ENCODE data around the gene IZUMO1.
"Not testable (repeated sequence)": the region's sequence is repeated elsewhere in the genome, so short reads cannot be mapped to it uniquely, and the experiment has no call there.

The IZUMO1 gene

DNA sequence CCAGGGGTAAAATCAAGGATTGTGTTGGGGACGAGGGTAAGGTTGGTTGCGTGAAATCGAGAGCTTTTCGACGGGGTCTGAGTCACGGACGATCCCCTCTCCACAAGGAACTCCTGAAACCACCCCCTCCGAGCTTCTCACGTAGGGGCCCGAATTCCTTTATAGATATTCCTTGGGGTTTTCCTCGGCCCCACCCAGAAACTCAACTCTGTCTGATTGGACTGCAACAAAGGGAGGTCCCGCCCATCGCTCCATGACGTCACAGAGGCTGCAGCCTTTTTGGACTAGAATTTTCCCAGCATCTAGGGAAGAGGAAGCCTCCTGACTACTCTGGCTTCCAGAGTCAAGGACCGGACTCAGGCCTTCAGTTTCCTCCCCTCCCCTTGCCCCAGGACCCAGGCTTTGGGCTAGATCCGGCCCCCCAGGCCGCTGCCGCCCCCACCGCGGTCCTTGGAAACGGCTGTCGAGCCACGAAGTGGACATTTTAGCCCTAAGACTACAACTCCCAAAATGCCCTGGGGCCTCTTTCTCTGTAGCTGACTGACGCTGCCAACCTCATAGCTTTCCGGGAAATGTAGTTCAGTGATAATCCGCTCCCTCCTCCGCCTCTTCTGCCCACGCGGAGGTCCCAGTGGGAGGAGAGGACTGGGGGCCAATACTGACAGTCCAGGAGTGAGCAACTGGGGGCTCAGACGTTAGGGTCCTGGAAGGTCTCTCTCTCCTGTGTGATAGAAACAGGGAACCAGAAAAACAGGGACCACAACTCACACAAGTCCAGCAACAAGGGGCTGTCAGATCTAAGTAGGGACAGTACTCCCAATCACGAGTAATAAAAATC, at the start of gene IZUMO1:
Gene IZUMO1, minus strand, starts transcription at position 172 of the 838 bp plus-strand sequence. CDS start 1,050 bp downstream, outside the sequence.
- DNase-seq = no peak

DNA sequence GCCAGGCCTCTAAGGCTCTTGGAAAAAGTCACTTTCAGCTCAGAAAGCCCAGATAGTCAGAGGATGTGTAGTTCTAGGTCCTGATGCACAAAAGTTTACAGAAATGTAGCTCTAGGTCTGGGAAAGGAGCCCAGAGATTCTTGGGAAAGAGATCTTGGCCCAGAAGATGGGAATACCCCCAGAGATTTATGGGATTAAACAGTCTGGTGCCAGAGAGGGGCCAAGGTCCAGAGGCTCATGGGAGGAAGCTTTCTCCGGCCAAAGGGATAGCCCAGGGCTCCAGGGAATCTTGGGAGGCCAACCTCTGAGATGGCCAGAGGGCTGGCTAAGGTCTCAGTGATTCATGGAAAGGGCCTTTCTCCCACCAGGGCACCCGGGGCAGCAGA, 49.0 kb upstream of the IZUMO1 start:
- DNase-seq = no peak

DNA sequence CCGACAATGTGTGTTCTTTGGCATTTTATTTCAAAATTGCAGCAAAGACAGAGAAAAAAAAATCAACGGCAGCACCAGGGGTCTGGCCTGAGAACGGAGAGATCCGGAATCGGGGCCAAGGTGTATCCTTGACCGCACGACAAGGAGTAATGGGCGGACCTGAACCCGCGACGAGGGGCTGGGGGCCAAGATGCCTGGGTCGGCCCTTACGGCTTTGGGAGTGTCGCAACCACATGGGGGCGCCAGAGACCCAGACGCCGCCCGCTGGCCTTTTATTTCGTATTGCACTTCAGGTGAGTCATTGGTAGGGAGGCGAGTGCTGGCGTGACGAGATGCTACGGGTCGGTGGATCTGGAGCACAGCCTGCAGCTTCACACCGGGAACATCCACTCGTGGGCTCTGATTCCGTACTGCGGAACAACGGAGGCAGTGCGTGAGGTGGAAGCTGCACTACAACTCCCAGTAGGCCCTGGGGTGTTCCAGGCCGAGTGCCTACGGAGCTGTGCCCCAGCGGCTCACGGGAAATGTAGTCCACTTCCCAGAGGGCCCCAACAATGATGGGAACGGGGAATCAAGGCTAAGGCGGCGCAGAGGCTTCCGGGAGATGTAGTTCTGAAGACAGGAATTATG, 48.5 kb upstream of the IZUMO1 start:
- peak; percentile 90 for DNase-seq

DNA sequence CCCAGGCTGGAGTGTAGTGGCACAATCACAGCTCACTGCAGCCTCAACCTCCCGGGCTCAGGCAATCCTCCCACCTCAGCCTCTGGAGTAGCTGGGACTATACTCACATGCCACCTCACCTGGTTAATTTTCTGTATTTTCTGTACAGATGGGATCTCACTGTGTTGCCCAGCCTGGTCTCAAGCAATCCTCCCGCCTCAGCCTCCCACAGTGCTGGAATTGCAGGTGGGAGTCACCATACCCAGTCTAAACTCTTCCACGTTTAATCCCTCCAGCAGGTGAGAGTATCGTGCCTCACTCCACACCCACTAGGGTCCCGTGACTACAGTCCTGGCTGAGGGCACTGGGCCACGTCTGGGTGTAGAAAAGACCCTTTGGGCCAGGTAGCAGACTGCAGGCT, 47.6 kb upstream of the IZUMO1 start:
- DNase-seq = no peak

DNA sequence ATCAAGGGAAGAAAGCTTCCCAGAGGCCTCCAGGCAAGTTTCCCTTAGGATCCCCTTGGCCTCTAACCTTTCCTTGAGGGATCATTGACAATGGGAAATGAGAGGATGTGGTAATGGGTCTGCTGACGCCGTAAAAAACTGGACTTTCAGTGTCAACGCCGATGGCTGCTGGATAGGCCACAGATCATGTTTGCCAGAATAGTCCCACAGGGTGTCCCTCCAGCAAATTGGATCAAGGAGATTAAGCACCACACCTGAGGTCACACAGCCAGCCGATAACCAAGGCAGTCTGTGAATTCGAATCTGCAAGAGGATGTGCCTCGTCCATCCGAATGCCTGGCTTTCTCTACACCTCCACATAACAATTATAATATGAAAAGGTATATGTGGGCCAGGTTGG, 46.6 kb upstream of the IZUMO1 start:
- DNase-seq = no peak

DNA sequence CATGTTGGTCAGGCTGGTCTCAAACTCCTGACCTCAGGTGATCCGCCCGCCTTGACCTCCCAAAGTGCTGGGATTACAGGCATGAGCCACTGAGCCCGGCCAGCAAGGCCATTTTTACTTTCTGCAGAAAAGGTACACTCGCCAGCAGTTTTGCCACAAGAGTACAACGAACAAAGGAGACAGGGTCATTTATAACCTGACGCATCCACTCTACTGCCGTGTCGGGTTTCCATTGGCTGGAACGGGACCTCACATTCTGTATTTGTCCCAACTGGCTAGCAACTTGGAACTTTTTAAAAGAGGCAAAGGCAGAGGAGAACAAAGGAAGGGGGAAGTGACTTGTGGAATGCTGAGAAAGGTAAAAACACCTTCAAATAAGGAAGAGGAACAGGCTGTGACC, 40.6 kb upstream of the IZUMO1 start:
- DNase-seq = not testable (repeated sequence)

DNA sequence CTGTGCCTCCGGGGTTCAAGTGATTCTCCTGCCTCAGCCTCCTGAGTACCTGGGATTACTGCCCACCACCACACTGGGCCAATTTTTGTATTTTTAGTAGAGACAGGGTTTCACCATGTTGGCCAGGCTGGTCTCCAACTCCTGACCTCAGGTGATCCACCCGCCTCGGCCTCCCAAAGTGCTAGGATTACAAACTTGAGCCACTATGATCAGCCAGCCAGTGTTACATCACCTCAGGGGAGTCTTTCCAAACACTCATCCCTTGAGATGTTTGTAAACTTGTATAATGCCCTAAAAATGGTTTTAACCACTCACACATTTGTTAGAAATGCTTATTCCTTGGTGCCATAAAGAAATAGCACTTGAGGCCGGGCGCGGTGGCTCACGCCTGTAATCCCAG, 39.7 kb upstream of the IZUMO1 start:
- DNase-seq = not testable (repeated sequence)

DNA sequence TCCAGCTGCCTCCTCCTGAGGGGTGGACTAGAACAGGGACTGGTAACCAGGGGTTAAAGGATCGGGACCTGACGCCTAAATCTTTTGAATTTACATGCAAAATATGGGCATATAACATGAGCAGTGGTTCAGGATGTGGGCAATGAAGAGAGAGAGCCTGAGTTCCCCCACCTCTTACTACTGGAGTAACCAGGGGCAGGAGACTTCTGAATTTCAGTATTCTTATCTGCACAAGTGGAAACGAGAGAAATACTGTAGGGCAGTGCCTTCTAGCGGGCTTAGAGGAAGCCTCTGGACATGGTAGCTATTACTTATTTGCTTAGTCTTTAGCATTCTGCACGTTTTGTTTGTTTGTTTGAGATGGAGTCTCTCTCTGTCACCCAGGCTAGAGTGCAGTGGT, 37.8 kb upstream of the IZUMO1 start:
- peak; percentile 15 for DNase-seq

DNA sequence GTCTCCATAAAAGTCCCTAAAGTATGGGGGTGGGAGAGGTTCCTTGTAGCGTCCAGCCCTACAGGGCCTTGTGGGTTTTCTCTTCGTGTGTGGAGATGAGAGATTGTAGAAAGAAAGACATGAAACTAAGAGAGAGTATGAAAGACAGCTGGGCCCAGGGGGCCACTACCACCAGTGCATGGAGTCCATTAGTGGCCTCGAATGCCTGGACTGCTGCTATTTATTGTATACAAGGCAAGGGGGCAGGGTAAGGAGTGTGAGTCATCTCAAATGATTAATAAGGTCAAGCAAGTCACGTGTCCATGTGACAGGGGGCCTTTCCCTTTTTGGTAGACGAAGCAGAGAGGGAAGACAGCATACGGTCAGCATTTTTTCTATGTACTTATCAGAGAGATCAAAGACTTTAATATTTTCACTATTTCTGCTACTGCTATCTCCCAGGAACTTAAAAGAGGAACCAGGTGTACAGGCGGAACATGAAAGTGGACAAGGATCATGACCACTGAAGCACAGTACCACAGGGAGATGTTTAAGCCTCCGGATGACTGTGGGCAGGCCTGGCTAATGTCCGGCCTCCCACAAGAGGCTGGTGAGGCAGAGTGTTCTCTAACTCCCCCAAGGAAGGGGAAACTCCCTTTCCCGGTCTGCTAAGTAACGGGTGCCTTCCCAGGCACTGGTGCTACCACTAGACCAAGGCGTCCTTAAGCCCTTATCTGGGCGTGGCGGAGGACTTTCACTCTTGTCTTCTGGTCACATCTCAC, 34.1 kb upstream of the IZUMO1 start:
- no peak for DNase-seq

DNA sequence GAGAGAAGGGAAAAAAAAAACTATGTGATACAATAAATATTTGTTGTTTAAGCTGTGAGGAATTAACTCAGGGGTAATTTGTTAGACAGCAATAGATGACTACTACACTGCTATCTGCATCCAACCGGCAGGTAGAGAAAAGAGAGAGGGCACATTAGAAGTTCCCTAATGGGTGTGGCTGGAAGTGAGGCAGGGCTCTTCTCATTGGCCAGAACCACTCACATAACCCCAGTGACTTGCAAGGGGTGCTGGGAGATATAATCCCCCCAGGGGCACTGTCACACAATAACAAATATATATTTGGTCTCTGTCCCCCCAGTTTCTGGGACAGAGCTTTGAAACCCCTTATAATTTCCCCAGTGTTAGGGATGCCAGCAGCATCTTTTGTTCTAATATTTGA, 32.9 kb upstream of the IZUMO1 start:
- DNase-seq = no peak

DNA sequence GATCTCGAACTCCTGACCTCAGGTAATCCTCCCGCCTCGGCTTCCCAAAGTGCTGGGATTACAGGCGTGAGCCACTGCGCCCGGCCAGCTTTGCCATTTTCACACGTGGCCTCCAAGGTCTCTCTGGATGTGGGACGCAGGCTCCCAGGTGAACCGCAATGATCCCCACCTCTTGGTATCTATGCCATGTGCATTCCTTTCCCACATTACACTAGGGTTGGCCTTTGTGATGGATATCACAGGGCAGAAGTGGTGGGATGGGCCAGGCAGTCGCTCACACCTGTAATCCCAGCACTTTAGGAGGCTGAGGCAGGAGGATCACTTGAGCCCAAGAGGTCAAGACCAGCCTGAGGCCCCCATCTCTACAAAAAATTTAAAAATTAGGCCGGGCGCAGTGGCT, 31.0 kb upstream of the IZUMO1 start:
- DNase-seq = no peak

DNA sequence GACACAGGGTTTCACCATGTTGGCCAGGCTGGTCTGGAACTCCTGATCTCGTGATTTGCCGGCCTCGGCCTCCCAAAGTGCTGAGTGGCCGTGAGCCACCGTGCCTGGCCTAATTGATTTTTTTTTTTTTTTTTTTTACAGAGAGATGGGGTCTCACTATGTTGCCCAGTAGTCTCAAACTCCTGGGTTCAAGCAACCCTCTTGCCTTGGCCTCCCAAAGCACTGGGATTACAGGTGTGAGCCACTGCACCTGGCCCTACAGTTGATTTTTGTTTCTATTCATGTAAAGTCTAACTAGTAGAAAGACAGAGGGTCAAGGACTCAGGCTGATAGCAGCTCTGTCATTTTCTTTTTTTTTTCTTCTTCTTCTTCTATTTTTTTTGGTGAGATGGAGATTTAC, 30.4 kb upstream of the IZUMO1 start:
- DNase-seq = no peak

DNA sequence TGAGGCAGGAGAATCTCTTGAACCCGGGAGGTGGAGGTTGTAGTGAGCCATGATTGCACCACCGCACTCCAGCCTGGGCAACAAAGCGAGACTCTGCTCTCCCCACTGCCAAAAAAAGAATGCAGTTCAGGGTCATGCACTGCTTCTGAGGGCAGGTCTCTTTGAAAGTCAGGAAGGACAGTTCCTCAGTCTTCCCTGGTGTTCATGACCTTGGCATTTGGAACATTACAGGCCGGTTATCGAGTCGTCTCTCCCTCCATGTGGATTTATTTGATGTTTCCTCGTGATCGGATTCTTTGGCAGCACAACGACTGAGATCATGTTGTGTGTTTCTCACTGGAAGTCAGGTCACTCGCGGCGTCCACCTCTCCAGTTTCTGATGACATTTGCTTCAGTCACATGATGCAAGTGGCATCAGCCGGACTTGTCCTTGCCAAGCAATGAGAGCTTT, 25.8 kb upstream of the IZUMO1 start:
- DNase-seq = no peak

DNA sequence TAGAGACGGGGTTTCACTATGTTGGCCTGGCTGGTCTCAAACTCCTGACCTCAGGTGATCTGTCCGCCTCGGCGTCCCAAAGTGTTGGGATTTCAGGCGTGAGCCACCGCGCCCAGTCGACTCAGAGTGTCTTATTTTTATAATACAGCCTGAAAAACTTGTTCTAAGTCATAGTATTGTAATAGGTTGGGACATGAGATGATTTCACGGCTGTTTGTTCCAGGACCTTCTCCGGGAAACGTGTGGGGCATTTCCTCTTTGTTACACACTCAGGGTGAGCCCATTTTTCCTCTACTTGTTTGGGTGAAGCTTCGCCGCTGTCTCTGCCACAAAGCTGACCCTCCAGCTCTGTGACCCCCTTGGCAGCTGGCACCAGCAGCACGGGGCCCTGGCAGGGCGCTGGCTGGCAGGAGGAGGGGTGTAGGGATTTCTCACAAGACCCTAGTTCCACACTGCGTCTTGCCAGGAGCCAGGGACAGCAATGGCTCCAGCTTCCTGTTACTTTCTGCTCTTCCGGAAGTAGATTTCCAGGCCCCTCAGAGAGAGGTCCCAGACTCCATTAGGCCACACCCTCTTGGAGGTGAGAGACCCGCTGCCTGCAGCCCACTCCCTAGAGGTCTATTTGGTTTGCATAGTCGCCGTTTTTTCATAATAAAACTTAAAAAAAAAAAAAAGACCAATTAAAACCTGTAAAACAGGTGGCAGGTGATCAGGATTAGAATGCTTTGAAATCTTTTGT, 24.2 kb upstream of the IZUMO1 start:
- no peak for DNase-seq

DNA sequence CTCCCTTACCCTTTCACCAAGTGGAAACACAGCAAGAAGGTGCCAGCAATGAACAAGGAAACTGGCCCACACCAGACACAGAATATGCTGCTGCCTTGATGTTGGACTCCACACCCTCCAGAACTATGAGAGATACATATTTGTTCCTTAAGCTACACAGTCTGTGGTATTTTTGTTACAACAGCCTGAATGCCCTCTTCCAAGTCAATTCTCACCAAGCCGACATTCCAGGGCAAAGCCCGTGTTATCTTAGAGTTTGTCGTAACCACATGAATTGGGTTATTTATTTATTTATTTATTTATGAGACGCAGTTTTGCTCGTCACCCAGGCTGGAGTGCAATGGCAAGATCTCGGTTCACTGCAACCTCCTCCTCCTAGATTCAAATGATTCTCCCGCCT, 23.6 kb upstream of the IZUMO1 start:
- DNase-seq = no peak

DNA sequence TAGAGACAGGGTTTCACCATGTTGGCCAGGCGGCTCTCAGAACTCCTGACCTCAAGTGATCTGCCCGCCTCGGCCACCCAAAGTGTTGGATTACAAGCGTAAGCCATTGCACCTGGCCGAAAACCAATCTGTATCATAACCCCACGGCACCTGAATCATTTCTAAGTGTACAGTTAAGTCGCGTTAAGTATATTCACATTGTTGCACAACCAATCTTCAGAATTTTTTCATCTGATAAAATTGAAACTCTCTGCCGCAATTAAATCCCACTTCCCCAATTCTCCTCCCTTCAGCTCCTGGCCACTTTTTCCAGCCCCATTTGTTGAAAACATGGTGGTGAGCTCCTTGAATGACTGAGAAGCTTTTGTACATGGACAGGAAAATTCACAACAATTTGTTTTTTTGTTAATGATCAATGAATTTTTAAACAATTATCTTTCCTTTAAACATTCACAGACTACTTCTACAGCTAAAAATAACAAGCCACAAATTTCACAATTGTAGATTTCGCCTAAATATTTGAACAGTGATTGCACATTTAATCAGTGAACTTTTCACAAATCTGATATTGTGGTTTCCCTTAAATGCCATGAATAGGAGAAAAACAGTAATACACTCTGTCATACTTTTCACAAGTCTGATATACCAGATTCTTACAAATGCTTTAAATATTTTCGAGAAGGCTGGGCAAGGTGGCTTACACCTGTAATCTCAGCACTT, 22.4 kb upstream of the IZUMO1 start:
- DNase-seq = no peak

DNA sequence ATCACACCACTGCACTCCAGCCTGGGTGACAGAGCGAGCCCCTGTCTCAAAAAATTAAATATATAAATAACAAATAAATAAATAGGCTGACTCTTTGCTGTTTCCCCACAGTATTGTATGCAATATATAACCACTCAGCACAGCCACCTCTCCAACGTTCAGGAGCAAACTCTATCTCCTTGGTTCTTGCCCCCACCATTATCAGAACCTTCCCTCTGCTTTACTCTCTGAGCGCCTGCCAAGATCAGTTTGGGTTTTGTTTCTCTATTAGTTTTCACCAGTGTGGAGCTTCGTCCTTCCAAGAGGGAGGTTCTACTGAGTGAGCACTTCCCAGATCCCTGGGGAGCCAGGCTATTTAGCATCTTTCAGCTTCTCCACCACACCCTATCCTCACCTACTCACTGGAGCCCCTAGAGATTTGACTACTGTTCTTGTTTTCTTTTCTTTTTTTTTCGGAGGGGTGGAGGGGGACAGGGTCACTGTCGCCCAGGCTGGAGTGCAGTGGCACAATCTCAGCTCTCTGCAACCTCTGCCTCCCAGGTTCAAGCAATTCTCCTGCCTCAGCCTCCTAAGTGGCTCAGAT, 21.6 kb upstream of the IZUMO1 start:
- DNase-seq = not testable (repeated sequence)

DNA sequence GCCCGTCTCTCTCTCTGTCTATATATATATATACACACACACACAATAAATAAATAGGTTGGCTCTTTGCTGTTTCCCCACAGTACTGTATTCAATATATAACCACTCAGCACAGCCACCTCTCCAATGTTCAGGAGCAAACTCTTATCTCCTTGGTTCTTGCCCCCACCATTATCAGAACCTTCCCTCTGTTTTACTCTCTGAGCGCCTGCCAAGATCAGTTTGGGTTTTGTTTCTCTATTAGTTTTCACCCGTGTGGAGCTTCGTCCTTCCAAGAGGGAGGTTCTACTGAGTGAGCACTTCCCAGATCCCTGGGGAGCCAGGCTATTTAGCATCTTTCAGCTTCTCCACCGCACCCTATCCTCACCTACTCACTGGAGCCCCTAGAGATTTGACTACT, 19.1 kb upstream of the IZUMO1 start:
- not testable (repeated sequence) for DNase-seq

DNA sequence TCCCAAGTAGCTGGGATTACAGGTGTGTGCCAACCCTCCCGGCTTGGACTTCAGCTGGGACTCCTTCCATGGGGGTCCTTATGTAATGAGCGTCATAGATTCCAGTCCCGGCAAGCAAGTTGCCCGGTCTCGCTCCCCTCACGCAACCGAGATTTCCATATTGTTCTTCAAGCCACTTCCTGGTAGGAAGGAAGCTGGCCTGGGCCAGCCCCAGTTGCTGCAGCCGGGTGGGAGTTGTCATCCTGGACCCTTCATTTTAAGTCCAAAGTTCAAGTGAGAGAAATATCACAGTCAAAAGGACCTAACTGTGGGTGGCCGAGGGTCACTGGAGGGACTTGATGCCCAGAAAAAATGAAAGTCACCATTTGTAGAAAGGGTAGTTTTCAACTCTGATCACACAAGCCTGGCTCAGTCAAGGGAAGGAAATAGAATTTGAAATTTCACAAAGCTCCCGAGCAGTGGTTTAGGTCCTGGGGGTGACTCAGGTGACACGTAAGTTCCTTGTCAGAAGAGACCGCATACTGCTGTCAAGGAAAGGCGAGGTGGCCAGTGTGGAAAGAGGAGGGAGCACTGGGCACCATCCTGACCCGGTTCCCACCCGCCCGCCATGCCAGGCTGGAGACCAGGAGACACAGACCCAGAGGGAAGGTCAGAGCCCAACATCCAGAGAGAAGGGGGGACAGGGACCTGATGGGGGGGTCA, 13.9 kb upstream of the IZUMO1 start:
- DNase-seq = no peak

DNA sequence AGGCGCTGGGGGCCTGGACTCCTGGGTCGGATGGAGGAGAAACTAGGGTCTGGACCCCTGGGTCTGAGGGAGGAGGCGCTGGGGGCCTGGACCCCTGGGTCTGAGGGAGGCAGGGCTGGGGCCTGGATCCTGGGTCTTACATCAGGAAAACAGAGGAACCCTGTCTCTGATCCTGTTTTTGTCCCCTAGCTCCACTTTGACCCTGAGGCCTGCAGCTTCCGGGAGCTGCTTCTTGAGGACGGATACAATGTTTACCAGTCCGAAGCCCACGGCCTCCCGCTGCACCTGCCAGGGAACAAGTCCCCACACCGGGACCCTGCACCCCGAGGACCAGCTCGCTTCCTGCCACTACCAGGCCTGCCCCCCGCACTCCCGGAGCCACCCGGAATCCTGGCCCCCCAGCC, 11.0 kb upstream of the IZUMO1 start:
- DNase-seq = no peak

DNA sequence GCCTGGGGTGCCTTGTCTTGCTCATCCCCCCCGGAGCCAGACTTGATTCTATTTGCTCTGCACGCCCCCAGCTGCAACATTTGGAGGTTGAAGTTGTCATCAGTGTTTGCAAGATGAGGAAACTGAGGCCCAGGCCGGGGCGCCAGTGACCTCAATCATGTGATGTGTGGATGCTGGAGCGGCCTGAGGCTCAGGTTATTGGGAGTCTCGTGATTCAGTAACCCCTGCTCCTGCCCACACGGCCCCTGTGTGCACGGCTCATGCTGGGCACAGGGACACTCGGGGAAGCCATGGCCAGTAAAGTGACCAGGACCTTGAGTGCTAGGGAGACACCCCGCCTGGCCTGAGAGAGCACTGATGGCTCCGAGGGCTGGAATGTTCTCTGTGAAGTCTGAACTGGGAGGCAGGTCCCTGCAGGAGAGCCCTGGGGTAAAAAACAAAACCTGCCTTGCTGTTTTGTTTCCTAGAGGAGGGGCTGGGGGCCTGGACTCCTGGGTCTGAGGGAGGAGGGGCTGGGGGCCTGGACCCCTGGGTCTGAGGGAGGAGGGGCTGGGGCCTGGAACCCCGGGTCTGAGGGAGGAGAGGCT, 10.5 kb upstream of the IZUMO1 start:
- no peak for DNase-seq

All from COR-L47 (cell line).